ENCODE results near the gene DLG1.
A peak's percentile ranks its signal among the peaks of the same experiment; 100 is the strongest.

Gene DLG1

GRCh38 chr3:197175503-197175902 lies 122.9 kb downstream of the DLG1 start:
- H3K27me3 Mint-ChIP-seq: no peaks in the 10 kb centered on the region
- peaks cover 45% of the 10 kb centered on the region for H3K4me1 Mint-ChIP-seq
- peaks cover 20% of the 10 kb centered on the region for H3K36me3 Mint-ChIP-seq
- H3K4me3 Mint-ChIP-seq: no peak overlapping the region
- no peaks in the 10 kb centered on the region for H3K9me3 Mint-ChIP-seq
- no peak overlapping the region for H3K27ac Mint-ChIP-seq
- ATAC-seq: no peak

- Mint-ChIP-seq H3K9me3 (no peaks in the 10 kb centered on the region), H3K4me1 (peaks cover 51% of the 10 kb centered on the region), H3K27me3 (no peaks in the 10 kb centered on the region), H3K4me3 (no peak overlapping the region), H3K27ac (no peak overlapping the region), H3K36me3 (peaks cover 23% of the 10 kb centered on the region)
- no peak for ATAC-seq
Observed at GRCh38 chr3:197174927-197175326, 123.5 kb downstream of the DLG1 start.

- Mint-ChIP-seq H3K27ac (no peak overlapping the region), H3K4me1 (peaks cover 47% of the 10 kb centered on the region), H3K4me3 (no peak overlapping the region), H3K9me3 (no peaks in the 10 kb centered on the region), H3K36me3 (peaks cover 26% of the 10 kb centered on the region), H3K27me3 (no peaks in the 10 kb centered on the region)
- ATAC-seq: no peak
Observed at GRCh38 chr3:197173620-197174019, 124.8 kb downstream of the DLG1 start.

- Mint-ChIP-seq H3K36me3 (peaks cover 18% of the 10 kb centered on the region), H3K9me3 (no peaks in the 10 kb centered on the region), H3K4me3 (no peak overlapping the region), H3K27ac (peak overlapping the region; percentile 32), H3K4me1 (peaks cover 37% of the 10 kb centered on the region), H3K27me3 (no peaks in the 10 kb centered on the region)
- no peak for ATAC-seq
Observed at GRCh38 chr3:197171481-197172067, 126.8 kb downstream of the DLG1 start.

- H3K27me3 Mint-ChIP-seq: no peaks in the 10 kb centered on the region
- no peak overlapping the region for H3K4me3 Mint-ChIP-seq
- peaks cover 40% of the 10 kb centered on the region for H3K36me3 Mint-ChIP-seq
- H3K27ac Mint-ChIP-seq: no peak overlapping the region
- H3K4me1 Mint-ChIP-seq: peaks cover 23% of the 10 kb centered on the region
- H3K9me3 Mint-ChIP-seq: no peaks in the 10 kb centered on the region
- no peak for ATAC-seq
Observed at GRCh38 chr3:197169028-197169427, 129.4 kb downstream of the DLG1 start.

GRCh38 chr3:197168606-197169005 lies 129.8 kb downstream of the DLG1 start:
- Mint-ChIP-seq H3K27me3 (no peaks in the 10 kb centered on the region), H3K4me3 (no peak overlapping the region), H3K9me3 (no peaks in the 10 kb centered on the region), H3K36me3 (peaks cover 41% of the 10 kb centered on the region), H3K4me1 (peaks cover 23% of the 10 kb centered on the region), H3K27ac (no peak overlapping the region)
- ATAC-seq: no peak

GRCh38 chr3:197168063-197168462 lies 130.3 kb downstream of the DLG1 start:
- no peak overlapping the region for H3K27ac Mint-ChIP-seq
- ATAC-seq: no peak
- H3K9me3 Mint-ChIP-seq: peaks cover 3% of the 10 kb centered on the region

GRCh38 chr3:197167549-197167948 lies 130.9 kb downstream of the DLG1 start:
- no peak overlapping the region for H3K4me3 Mint-ChIP-seq
- no peaks in the 10 kb centered on the region for H3K27me3 Mint-ChIP-seq
- peaks cover 3% of the 10 kb centered on the region for H3K9me3 Mint-ChIP-seq
- H3K4me1 Mint-ChIP-seq: peaks cover 30% of the 10 kb centered on the region
- H3K27ac Mint-ChIP-seq: no peak overlapping the region
- peaks cover 51% of the 10 kb centered on the region for H3K36me3 Mint-ChIP-seq
- no peak for ATAC-seq

More at GRCh38 chr3:197168063-197168462, 130.3 kb downstream of the DLG1 start:
- Mint-ChIP-seq H3K27me3 (no peaks in the 10 kb centered on the region), H3K4me1 (peaks cover 26% of the 10 kb centered on the region), H3K4me3 (no peak overlapping the region), H3K36me3 (peaks cover 46% of the 10 kb centered on the region)

GRCh38 chr3:197165890-197166289 lies 132.5 kb downstream of the DLG1 start:
- Mint-ChIP-seq H3K4me3 (no peak overlapping the region), H3K27me3 (no peaks in the 10 kb centered on the region), H3K27ac (no peak overlapping the region), H3K9me3 (peaks cover 3% of the 10 kb centered on the region), H3K36me3 (peaks cover 49% of the 10 kb centered on the region), H3K4me1 (peaks cover 24% of the 10 kb centered on the region)
- no peak for ATAC-seq

GRCh38 chr3:197155046-197155445 lies 143.4 kb downstream of the DLG1 start:
- H3K27me3 Mint-ChIP-seq: no peaks in the 10 kb centered on the region

GRCh38 chr3:197151580-197151979 lies 146.8 kb downstream of the DLG1 start:
- no peak for ATAC-seq
- Mint-ChIP-seq H3K4me3 (no peak overlapping the region), H3K9me3 (peaks cover 16% of the 10 kb centered on the region), H3K27me3 (no peaks in the 10 kb centered on the region), H3K36me3 (peaks cover 45% of the 10 kb centered on the region), H3K4me1 (peaks cover 5% of the 10 kb centered on the region), H3K27ac (no peak overlapping the region)

More at GRCh38 chr3:197155046-197155445, 143.4 kb downstream of the DLG1 start:
- peaks cover 26% of the 10 kb centered on the region for H3K9me3 Mint-ChIP-seq
- no peak for ATAC-seq
- H3K4me1 Mint-ChIP-seq: no peaks in the 10 kb centered on the region
- H3K36me3 Mint-ChIP-seq: peaks cover 59% of the 10 kb centered on the region
- no peak overlapping the region for H3K27ac Mint-ChIP-seq
- no peak overlapping the region for H3K4me3 Mint-ChIP-seq

GRCh38 chr3:197149528-197149927 lies 148.9 kb downstream of the DLG1 start:
- Mint-ChIP-seq H3K9me3 (peaks cover 2% of the 10 kb centered on the region), H3K4me1 (peaks cover 7% of the 10 kb centered on the region), H3K36me3 (peaks cover 32% of the 10 kb centered on the region), H3K4me3 (no peak overlapping the region), H3K27me3 (no peaks in the 10 kb centered on the region), H3K27ac (no peak overlapping the region)
- ATAC-seq: no peak

GRCh38 chr3:197144188-197144587 lies 154.2 kb downstream of the DLG1 start:
- peaks cover 47% of the 10 kb centered on the region for H3K36me3 Mint-ChIP-seq

GRCh38 chr3:197139586-197139985 lies 158.8 kb downstream of the DLG1 start:
- Mint-ChIP-seq H3K4me1 (peaks cover 9% of the 10 kb centered on the region), H3K27me3 (no peaks in the 10 kb centered on the region), H3K36me3 (peaks cover 71% of the 10 kb centered on the region), H3K9me3 (peaks cover 12% of the 10 kb centered on the region), H3K27ac (no peak overlapping the region), H3K4me3 (no peak overlapping the region)
- ATAC-seq: no peak

More at GRCh38 chr3:197144188-197144587, 154.2 kb downstream of the DLG1 start:
- no peaks in the 10 kb centered on the region for H3K27me3 Mint-ChIP-seq
- peaks cover 16% of the 10 kb centered on the region for H3K4me1 Mint-ChIP-seq
- no peak for ATAC-seq
- H3K4me3 Mint-ChIP-seq: no peak overlapping the region
- no peak overlapping the region for H3K27ac Mint-ChIP-seq
- no peaks in the 10 kb centered on the region for H3K9me3 Mint-ChIP-seq

GRCh38 chr3:197137751-197138150 lies 160.7 kb downstream of the DLG1 start:
- no peak overlapping the region for H3K27ac Mint-ChIP-seq
- ATAC-seq: no peak
- H3K36me3 Mint-ChIP-seq: peaks cover 72% of the 10 kb centered on the region
- H3K27me3 Mint-ChIP-seq: no peaks in the 10 kb centered on the region
- no peak overlapping the region for H3K4me3 Mint-ChIP-seq
- H3K9me3 Mint-ChIP-seq: peaks cover 12% of the 10 kb centered on the region
- H3K4me1 Mint-ChIP-seq: no peaks in the 10 kb centered on the region

GRCh38 chr3:197136744-197137143 lies 161.7 kb downstream of the DLG1 start:
- ATAC-seq: no peak
- peaks cover 75% of the 10 kb centered on the region for H3K36me3 Mint-ChIP-seq
- peaks cover 12% of the 10 kb centered on the region for H3K9me3 Mint-ChIP-seq
- H3K27me3 Mint-ChIP-seq: no peaks in the 10 kb centered on the region
- no peak overlapping the region for H3K4me3 Mint-ChIP-seq
- no peak overlapping the region for H3K27ac Mint-ChIP-seq
- no peaks in the 10 kb centered on the region for H3K4me1 Mint-ChIP-seq

Data from stimulated activated memory B cell treated with anti-CD40 and anti-IgM and Interleukin-4, amounts not matched to agents 10 μg/mL and 1 μg/mL and 100 μg/mL, for 72 hours (primary cell).